Mesothelial cell of epicardium (in vitro differentiated cells): Measurements from ENCODE around the gene CD6. TPM values are rescaled to one million over a fixed set of nuclear protein-coding genes. Genes with fewer than 3 reads are reported as not detected.

ENCODE experiments used
- DNase-seq, 2 experiments: peaks; one replicate each; pipeline ENCODE4 v3.0.0; 2021; ENCODE audit warnings: low spot score in 2 of 2; ENCODE audit not compliant: unreplicated experiment in 2 of 2
- H3K27ac Mint-ChIP-seq: 2 replicates; pipeline ENCODE4 v1.8.0; 2021; ENCODE audit warnings: mixed read lengths
- H3K27me3 Mint-ChIP-seq: 2 replicates; pipeline ENCODE4 v1.8.0; 2021; ENCODE audit warnings: low read depth, mixed read lengths
- H3K36me3 Mint-ChIP-seq: 2 replicates; pipeline ENCODE4 v1.8.0; 2021; ENCODE audit warnings: mixed read lengths
- H3K4me1 Mint-ChIP-seq: 2 replicates; pipeline ENCODE4 v1.8.0; 2021; ENCODE audit warnings: mixed read lengths
- H3K4me3 Mint-ChIP-seq: 2 replicates; pipeline ENCODE4 v1.8.0; 2021; ENCODE audit warnings: mild to moderate bottlenecking, moderate library complexity, mixed read lengths
- H3K9me3 Mint-ChIP-seq: 2 replicates; pipeline ENCODE4 v1.8.0; 2021; ENCODE audit warnings: mixed read lengths
- total RNA-seq: library from RNA; stranded (reverse); gene quantifications from 3 replicates; pipeline ENCODE4 v1.2.1, GENCODE V29; 2021
- TF ChIP-seq, protein P1 (sequence below): fragments of 200-600 bp; sonication (generic); IDR thresholded peaks from one replicate; pipeline ENCODE4 v1.5.0; 2021; ENCODE audit warnings: antibody characterized with exemption; ENCODE audit not compliant: unreplicated experiment

Gene CD6
- total RNA-seq, 1 donor from 2014 or later, result 0.31 TPM

DNA sequence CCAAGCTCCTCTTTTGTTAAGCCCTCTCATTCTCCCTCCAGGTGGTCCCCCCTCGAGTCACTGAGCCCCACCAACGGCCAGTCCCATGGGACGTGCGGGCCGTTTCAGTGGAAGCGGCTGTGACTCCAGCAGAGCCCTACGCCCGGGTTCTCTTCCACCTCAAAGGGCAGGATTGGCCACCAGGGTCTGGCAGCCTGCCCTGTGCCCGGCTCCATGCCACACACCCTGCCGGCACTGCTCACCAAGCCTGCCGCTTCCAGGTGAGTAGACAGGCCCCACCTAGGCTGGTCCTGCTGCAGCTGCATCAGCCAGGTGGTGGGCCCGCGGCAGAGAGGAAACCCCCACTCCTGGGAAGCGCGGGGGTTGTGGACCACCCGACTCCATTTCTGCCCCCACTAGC is 43.9 kb upstream of the CD6 start:
- DNase-seq, result no peak
- no peaks in the 10 kb centered on the region for H3K9me3 Mint-ChIP-seq
- H3K4me3 Mint-ChIP-seq, result no peak overlapping the region
- TF ChIP-seq, protein P1, sequence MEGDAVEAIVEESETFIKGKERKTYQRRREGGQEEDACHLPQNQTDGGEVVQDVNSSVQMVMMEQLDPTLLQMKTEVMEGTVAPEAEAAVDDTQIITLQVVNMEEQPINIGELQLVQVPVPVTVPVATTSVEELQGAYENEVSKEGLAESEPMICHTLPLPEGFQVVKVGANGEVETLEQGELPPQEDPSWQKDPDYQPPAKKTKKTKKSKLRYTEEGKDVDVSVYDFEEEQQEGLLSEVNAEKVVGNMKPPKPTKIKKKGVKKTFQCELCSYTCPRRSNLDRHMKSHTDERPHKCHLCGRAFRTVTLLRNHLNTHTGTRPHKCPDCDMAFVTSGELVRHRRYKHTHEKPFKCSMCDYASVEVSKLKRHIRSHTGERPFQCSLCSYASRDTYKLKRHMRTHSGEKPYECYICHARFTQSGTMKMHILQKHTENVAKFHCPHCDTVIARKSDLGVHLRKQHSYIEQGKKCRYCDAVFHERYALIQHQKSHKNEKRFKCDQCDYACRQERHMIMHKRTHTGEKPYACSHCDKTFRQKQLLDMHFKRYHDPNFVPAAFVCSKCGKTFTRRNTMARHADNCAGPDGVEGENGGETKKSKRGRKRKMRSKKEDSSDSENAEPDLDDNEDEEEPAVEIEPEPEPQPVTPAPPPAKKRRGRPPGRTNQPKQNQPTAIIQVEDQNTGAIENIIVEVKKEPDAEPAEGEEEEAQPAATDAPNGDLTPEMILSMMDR, result no peak
- no peaks in the 10 kb centered on the region for H3K27me3 Mint-ChIP-seq
- peaks cover 12% of the 10 kb centered on the region for H3K4me1 Mint-ChIP-seq
- H3K36me3 Mint-ChIP-seq, result peaks cover 19% of the 10 kb centered on the region
- H3K27ac Mint-ChIP-seq, result no peak overlapping the region

DNA sequence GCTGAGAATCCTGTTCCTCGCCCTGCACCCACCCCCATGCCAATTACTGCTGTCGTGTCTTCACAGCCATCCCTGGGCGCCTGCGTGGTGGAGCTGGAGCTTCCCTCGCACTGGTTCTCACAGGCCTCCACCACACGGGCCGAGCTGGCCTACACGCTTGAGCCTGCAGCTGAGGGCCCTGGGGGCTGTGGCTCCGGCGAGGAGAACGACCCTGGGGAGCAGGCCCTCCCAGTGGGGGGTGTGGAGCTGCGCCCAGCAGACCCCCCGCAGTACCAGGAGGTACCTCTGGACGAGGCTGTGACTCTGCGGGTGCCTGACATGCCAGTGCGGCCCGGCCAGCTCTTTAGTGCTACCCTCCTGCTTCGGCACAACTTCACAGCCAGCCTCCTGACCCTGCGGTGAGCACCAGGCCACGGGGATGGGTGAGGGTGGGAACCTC is 42.9 kb upstream of the CD6 start:
- Mint-ChIP-seq H3K27ac (no peak overlapping the region), H3K36me3 (peaks cover 19% of the 10 kb centered on the region)

DNA sequence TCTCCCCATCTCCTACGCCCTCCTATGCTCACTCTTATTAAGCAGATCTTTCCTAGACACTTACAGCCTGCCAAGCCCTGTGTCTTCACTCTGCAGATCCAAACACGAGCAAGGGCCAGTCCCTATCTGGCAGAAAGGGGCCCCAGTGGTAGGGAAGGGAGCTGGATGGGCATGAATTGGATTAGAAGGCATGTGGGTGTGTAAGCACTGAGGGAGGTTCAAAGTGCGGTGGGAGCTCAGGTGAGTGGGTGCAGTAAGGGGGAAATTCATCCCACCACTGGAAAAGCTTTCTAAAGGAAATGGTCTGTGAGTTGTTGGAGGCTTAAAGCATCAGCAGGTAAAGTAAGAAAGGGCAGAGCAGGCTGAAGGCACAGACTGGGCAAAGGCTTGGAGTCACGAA is 41.7 kb upstream of the CD6 start:
- H3K4me1 Mint-ChIP-seq, result peaks cover 10% of the 10 kb centered on the region
- no peaks in the 10 kb centered on the region for H3K9me3 Mint-ChIP-seq
- H3K4me3 Mint-ChIP-seq, result no peak overlapping the region
- TF ChIP-seq, protein P1, result no peak
- H3K27me3 Mint-ChIP-seq, result no peaks in the 10 kb centered on the region
- H3K27ac Mint-ChIP-seq, result no peak overlapping the region
- DNase-seq, result no peak
- H3K36me3 Mint-ChIP-seq, result peaks cover 19% of the 10 kb centered on the region

More for the DNA sequence above, 42.9 kb upstream of the CD6 start:
- H3K27me3 Mint-ChIP-seq, result no peaks in the 10 kb centered on the region
- TF ChIP-seq, protein P1, result no peak
- no peak overlapping the region for H3K4me3 Mint-ChIP-seq
- peaks cover 10% of the 10 kb centered on the region for H3K4me1 Mint-ChIP-seq
- no peak for DNase-seq
- H3K9me3 Mint-ChIP-seq, result no peaks in the 10 kb centered on the region

DNA sequence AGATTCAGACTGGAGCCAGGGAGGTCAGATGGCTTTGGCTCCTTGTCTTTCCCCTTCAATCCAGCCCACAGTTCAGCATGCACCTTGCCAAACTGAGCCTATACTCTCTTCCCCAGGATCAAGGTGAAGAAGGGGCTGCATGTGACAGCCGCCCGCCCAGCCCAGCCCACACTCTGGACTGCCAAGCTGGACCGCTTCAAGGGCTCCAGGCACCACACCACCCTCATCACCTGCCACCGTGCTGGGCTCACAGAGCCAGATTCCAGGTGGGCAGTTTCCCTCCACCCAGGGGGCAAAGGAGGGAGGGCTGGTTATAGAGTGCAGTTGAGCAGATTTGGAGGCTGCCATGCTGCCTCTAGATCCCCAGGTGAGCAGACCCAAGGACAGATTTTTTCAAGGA is 41.1 kb upstream of the CD6 start:
- Mint-ChIP-seq H3K27me3 (no peaks in the 10 kb centered on the region), H3K4me1 (peaks cover 6% of the 10 kb centered on the region), H3K36me3 (peaks cover 19% of the 10 kb centered on the region), H3K9me3 (no peaks in the 10 kb centered on the region), H3K4me3 (no peak overlapping the region), H3K27ac (no peak overlapping the region)
- TF ChIP-seq, protein P1, result no peak
- DNase-seq, result no peak

DNA sequence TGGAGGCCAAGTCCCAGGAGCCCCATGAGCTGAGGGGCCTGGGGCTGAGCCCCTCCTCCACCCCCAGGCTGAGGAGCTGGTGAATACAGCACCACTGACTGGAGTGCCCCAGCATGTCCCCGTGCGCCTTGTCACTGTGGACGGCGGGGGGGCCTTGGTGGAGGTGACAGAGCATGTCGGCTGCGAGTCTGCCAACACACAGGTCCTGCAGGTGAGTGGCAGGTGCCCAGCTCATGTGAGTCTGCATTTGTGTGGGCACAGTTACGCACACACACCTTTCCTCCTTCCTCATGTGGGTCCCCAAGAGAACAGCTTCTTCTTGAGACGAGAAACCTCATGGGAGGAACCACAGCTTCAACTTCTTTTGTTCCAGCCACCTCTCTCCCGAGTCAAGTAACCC is 39.6 kb upstream of the CD6 start:
- TF ChIP-seq, protein P1, result no peak
- no peaks in the 10 kb centered on the region for H3K9me3 Mint-ChIP-seq
- no peaks in the 10 kb centered on the region for H3K4me1 Mint-ChIP-seq
- H3K27me3 Mint-ChIP-seq, result no peaks in the 10 kb centered on the region
- no peak for DNase-seq
- H3K4me3 Mint-ChIP-seq, result no peak overlapping the region
- no peak overlapping the region for H3K27ac Mint-ChIP-seq
- H3K36me3 Mint-ChIP-seq, result peaks cover 20% of the 10 kb centered on the region
